Suprapubic skin (tissue), 4 donors: Measurements from ENCODE around the gene ASB10.

ENCODE experiments used
- POLR2A ChIP-seq, 2 donors: fragments of 450-650 bp; IDR thresholded peaks; one replicate each; pipeline ENCODE4 v1.6.1; 2017; ENCODE audit warnings: antibody characterized with exemption in 2 of 2, mild to moderate bottlenecking in 2 of 2, moderate library complexity in 2 of 2
- POLR2AphosphoS5 ChIP-seq, 3 donors: sonication (generic); formaldehyde crosslinking; IDR thresholded peaks; one replicate each; pipeline ENCODE4 v1.6.1; 2017; ENCODE audit warnings: antibody characterized with exemption in 3 of 3
- TF ChIP-seq, protein P1 (sequence below), 2 donors: fragments of 200-600 bp in 1 of 2; fragments of 450-650 bp in 1 of 2; sonication (generic) in 1 of 2; IDR thresholded peaks; one replicate each; pipeline ENCODE4 v1.5.1; 2016 to 2019; ENCODE audit warnings: antibody characterized with exemption in 2 of 2, mild to moderate bottlenecking in 1 of 2, moderate library complexity in 1 of 2

- TF ChIP-seq, protein P1, sequence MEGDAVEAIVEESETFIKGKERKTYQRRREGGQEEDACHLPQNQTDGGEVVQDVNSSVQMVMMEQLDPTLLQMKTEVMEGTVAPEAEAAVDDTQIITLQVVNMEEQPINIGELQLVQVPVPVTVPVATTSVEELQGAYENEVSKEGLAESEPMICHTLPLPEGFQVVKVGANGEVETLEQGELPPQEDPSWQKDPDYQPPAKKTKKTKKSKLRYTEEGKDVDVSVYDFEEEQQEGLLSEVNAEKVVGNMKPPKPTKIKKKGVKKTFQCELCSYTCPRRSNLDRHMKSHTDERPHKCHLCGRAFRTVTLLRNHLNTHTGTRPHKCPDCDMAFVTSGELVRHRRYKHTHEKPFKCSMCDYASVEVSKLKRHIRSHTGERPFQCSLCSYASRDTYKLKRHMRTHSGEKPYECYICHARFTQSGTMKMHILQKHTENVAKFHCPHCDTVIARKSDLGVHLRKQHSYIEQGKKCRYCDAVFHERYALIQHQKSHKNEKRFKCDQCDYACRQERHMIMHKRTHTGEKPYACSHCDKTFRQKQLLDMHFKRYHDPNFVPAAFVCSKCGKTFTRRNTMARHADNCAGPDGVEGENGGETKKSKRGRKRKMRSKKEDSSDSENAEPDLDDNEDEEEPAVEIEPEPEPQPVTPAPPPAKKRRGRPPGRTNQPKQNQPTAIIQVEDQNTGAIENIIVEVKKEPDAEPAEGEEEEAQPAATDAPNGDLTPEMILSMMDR (IDR thresholded peaks at IDR 0.05) = no peak
- TF ChIP-seq POLR2A (IDR thresholded peaks at IDR 0.05) (no peak), POLR2AphosphoS5 (IDR thresholded peaks at IDR 0.05) (no peak)
Measured at GRCh38 chr7:151176401-151176800, 10.6 kb downstream of the ASB10 start.
